Measurements from ENCODE around the gene DPEP2.
"Not testable (repeated sequence)": the region's sequence is repeated elsewhere in the genome, so short reads cannot be mapped to it uniquely, and the experiment has no call there.

The DPEP2 gene

DNA sequence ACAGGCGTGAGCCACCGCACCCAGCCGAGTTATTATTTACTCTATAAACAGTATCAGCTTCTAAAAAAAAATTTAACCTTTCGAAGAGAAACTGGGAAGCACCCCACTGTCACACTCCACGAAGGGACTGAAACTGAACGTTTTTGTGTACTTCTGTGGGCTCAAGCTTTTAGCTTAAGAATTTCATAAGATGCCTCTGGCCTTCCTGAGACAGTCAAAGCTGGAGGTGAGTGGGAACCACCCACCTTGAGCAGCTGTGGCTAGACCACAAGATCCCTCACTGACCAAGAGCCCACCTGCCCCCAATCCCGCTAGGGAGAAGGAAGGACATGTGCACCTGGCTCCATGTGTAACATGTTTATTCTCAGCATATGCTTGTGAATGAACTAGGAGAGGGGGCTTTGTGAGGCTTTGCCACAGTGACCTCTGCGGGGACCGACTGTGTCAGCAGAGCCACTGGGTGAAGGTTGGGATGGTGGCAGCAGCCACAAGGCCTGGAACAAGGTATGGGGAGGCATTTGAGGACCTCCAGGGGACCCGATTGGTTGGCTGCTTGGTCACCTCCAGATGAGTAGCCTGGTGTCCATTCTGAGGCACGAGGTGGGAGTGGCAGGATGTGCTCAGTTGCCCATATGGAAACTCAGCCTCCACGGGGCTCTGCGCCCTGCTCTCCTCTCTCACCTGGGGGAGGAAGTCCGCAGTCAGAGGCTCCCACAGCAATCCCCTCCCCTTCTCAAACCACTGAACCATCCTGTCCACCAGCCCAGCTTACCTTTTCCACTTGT is 23.8 kb downstream of the DPEP2 start:
- no peak for DNase-seq (ENCODE audit: low read depth)

DNA sequence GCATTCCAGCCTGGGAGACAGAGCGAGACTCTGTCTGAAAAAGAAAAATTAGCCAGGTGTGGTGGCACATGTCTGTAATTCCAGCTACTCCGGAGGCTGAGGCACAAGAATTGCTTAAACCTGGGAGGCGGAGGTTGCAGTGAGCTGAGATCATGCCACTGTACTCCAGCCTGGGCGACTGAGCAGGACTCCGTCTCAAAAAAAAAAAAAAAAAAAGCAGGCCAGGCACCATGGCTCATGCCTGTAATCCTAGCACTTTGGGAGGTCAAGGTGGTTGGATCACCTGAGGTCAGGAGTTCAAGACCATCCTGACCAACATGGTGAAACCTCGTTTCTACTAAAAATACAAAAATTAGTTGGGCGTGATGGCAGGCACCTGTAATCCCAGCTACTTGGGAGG is 27.0 kb downstream of the DPEP2 start:
- not testable (repeated sequence) for DNase-seq (ENCODE audit: low read depth)

DNA sequence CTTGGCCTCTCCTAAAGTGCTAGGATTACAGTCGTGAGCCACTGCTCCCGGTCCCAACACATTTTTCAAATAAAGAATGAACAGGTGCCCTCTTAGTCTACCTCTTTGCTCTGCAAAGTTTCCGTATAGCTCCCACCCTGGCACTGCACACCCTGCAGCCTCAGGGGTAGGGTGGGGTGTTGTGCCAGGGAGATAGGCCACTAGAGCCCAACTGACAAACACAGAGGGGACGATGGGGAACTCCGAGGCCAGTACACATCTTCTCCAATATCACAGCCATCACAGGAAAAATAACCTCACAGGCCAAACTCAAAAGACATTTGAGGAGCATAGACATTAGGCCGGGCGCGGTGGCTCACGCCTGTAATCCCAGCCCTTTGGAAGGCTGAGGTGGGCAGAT is 28.2 kb downstream of the DPEP2 start:
- DNase-seq (ENCODE audit: low read depth): no peak

GRCh38 chr16:67969254-67970039 is 29.8 kb downstream of the DPEP2 start:
- DNase-seq (ENCODE audit: low read depth): no peak

GRCh38 chr16:67968400-67969253 is 30.7 kb downstream of the DPEP2 start, which contains the start of gene SLC12A4:
Gene SLC12A4, minus strand, starts transcription at chr16:67968637. Its CDS starts 84 bp downstream, at chr16:67968553.
- peak; percentile 76 for DNase-seq (ENCODE audit: low read depth)

DNA sequence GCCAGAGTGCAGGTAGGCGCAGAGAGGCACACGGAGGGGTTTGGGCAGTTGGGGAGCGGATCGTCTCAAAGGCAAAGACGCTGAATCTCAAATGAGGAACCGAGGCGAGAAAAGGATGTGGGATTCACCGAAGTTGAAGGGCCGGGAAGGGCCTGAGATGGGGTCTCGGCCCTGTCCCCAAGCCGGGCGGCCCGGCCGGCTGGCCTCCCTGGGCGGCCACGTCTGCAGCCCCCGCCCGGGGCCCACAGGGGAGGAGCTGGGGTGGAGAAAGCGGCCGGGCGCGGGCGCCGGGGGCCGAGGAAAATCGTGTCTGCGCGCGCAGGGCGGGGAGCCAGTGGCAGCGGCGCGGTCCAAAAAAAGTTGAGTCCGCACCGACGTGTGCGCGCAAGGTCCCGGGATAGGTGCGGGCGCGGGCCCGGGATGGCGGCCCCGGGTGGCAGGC is 31.3 kb downstream of the DPEP2 start:
- no peak for DNase-seq (ENCODE audit: low read depth)

DNA sequence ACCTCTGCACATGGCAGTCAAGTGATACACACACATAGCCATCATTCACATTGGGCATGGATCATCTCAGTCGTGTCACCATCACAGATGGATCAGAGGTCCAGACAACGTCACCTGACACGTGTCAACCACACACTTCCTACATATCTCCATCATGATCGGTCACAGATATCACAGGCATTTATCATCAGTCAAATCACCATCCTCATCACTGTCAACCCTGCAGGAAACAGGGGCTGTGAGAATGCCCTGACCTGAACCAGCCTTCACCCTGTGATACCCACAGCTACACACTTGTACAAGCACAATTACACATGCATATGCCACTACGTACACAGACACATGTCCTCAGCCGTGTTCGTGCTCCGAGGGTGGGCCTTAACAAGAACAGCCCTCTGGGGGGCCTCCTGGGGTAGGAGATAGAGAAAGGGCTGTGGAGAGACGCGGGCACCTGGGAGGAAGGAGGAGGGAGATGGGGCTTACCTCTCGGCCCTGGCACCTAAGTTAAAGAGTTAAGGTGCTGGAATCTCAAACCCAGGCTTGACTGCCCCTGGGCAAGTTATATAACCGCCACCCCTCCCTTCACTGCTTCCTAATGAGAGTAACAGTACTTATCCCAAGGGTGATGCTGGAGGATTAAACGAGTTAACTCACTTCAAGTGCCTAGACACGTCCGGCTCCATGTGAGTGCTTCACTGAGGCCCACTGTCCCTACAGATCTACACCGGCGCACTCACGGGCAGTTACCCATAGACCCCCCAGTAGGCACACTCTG is 31.9 kb downstream of the DPEP2 start:
- no peak for DNase-seq (ENCODE audit: low read depth)

DNA sequence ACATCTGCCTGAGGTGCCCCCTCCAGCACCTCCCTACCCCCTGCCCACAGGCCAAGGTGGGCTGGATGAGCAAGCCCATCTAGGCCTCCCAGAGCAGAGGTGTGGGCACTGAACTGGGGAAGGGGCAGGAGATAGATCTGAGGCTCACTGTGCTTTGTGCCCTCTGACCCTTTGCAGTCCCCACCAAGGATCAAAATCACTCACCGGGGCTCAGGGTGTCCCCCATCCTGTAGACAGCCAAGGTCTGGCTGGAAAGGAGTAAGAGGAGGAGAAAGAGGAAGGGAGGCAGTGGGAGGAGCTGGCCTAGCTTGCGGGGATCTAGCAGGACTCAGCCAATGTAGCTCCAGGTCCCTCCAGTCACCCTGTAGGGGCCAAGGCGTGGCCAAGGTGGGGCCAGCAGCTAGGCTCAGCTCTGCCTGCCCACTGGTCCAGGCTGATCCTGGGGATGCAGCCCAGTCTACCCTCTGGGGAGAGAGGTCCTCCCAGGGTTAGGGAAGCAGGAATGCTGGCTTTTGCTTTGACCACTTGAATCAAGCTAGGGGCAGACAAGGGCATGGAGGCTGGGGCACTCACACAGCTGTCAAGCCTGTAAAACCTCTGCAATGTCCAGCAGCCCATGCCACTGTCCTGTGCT is 32.6 kb downstream of the DPEP2 start:
- no peak for DNase-seq (ENCODE audit: low read depth)

DNA sequence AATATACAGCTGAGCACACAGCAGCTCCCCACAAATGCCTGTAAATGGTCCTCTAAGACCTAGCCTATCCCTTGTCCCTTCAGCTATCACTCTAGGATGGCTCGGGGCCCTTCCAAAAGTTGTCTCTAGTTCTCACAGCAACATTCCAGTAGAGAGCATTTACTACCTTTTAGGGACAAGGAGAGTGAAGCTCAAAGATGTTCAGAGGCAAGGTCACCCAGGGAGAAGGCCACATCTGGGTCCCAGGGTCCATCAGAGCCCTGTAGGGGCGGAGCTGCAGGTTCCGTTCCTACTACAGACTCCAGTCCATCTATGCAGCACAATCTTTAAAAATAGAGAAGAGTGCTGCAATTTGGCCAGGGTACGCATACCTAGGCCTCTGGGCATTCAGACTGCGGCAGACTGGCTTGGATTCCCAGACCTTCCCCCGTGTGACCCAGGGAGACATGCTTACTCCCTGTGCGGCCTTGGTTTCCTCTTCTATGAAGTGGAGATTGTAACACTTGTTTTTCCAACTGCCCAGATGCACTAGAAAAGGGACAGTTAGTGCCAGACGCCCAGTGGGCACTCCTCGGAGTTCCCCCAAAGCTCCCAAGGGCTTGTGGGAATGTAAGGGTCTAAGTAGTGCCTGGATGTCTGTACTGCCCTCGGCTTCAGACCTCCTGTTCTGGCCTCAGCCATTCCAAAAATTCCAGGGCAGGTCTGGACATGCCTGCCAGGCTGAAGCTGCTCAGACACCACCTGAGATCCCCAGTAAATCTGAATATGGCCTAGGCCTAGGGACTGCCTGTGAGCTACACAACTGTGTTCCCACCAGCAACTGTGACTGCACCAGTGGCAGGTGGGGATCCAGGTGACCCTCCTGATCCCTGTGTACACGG is 33.4 kb downstream of the DPEP2 start:
- DNase-seq (ENCODE audit: low read depth): no peak

DNA sequence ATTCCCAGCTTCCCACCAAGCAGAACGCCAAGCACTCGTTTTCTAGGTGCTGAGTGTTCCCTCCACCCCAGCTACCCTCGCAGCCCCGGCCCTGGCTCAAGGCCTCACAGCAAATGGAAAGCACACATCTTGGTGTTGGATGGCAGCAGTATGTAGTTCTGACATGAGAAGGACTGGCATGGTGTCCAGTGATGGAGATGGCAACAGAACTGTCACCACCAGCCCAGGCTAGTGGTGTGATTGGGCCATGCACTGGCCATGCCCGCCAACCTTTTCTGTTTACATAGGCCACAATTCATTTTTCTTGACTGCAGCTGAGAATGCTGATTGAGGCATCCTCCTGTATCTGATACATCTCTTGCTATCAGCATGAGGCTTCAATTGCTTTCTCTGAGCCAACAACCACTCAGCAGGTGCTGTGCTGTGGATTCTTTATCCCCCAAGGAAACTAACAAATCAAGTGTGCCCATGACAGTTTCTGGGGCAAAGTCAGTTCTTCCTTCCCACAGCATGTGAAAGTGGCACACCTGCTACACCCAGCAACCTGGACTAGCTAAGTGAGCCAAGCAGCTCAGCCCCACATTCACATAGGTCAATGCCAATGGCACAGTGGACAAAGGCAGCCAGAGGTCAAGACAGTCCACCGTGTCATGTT is 34.7 kb downstream of the DPEP2 start:
- DNase-seq (ENCODE audit: low read depth): no peak

- DNase-seq (ENCODE audit: low read depth): no peak
Measured at GRCh38 chr16:67963662-67964321, 35.5 kb downstream of the DPEP2 start.

GRCh38 chr16:67963292-67963661 is 36.0 kb downstream of the DPEP2 start:
- DNase-seq (ENCODE audit: low read depth): no peak

GRCh38 chr16:67962135-67962534 is 37.1 kb downstream of the DPEP2 start:
- DNase-seq (ENCODE audit: low read depth): no peak

DNA sequence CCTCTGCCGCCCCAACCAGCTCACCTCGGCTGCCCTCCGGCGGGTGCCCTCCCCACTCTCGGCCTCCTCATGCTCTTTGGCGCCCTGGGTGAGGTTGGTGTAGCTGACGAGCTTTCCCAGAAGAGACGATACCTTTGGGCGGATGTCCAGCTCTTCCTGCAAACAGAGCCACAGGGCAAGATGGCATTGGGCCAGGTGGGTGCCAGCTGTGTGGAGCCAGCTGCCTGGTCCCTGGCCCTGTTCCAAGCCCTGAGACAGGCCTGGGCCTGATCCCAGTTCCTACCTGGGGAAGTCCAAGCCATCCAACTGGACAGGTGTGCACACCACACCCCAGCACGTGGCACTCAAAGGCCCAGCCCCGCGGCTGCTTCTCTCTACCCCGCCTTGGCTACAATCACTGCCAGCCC is 37.7 kb downstream of the DPEP2 start:
- no peak for DNase-seq (ENCODE audit: low read depth)

- DNase-seq (ENCODE audit: low read depth): no peak
Measured at GRCh38 chr16:67959536-67960329, 39.6 kb downstream of the DPEP2 start.

DNA sequence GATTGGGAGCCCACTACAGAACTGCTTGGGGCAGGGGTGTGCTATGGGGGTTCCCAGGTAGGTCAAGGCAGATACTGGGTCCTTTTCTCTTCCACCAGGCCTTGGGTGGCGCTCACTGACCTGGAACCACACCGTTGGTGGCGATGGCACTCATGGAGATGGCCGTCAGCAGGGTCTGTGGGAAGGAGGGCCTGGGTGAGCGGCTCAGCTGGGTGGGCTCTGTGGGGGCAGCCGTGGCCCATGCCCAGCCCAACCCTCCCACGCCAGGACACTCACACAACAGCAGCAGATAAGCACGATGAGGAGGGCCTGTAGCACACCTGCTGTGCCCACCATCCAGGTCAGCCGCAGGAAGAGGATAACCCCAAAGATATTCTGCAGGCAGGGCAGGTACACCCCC is 41.7 kb downstream of the DPEP2 start:
- DNase-seq (ENCODE audit: low read depth): no peak

DNA sequence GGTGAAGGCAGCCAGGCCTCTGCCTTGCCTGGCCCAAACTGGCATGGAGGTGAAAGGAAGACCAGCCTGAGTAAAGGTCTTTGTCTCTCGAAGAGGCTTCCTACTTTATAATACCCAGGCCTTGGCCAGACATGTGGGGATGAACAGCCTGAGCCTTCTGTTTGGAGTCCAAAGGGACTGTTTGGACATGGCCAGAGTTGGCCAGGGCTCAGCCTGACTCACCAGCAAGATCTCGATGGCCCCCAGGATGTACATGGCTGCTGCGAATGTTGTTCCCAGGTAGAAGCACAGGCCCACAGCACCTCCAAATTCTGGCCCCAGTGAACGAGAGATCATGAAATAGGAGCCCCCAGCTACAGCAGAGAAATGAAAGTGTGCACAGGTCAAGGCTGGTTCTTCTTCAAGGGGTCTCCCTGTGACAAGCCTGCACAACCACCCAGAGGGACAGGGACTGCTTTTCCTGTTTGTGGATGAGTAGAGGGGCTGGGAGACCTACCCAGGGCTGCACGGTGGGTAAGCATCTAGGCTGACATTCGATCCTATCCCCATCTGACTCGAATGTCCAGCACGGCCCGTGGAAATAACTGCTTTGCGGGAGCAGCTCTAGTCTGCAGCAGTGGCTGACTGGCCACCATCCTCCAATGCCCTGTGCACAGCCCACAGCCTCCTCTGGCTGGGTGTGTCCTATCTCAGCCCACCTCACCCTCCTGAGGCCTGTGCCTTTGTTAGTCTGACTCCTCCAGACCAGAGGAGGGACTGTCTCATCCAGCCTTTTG is 44.7 kb downstream of the DPEP2 start:
- no peak for DNase-seq (ENCODE audit: low read depth)

All from activated gamma-delta T cell treated with anti-CD3 and anti-CD28 coated beads, Interleukin-2, amount 50 U/mL, for 16 hours (primary cell).